GM12878 (cell line): ENCODE data around the gene GRK7. TPM values are rescaled to one million over a fixed set of nuclear protein-coding genes. Genes with fewer than 3 reads are reported as not detected.

ENCODE experiments used
- ATAC-seq: fragments of 200-7000 bp; cut with Tn5 transposase; 3 replicates; pipeline ENCODE4 v1.9.1; 2020; ENCODE audit warnings: mild to moderate bottlenecking, moderate library complexity
- BruUV-seq: library from RNA; stranded (reverse); fragments of 400-500 nt; replicated peaks from 2 replicates; lab custom pipeline; 2021; lab: Mats Ljungman, UMichigan
- CTCF ChIA-PET: fragments of 300-600 bp; sonication (Branson Sonifier 250); formaldehyde crosslinking; extraction: SDS; loops from one replicate; lab custom pipeline; 2021; ENCODE audit warnings: inconsistent platforms; lab: Yijun Ruan, JAX
- POLR2A ChIA-PET: fragments of 350-600 bp; formaldehyde crosslinking; extraction: SDS; loops from one replicate; lab custom pipeline; 2021; ENCODE audit warnings: inconsistent platforms; lab: Charles Lee
- RAD21 ChIA-PET: fragments of 300-600 bp; sonication (Branson Sonifier 250); formaldehyde crosslinking; loops from one replicate; lab custom pipeline; 2023; ENCODE audit warnings: antibody characterized with exemption; ENCODE audit not compliant: unreplicated experiment; lab: Charles Lee
- SMC1A ChIA-PET: fragments of 300-600 bp; sonication (Branson Sonifier 250); formaldehyde crosslinking; loops from one replicate; lab custom pipeline; 2023; ENCODE audit not compliant: unreplicated experiment, uncharacterized antibody; lab: Charles Lee
- DNase-seq: peaks from one replicate; pipeline ENCODE4 v3.0.0-alpha.2; 2011; ENCODE audit warnings: low read depth, low spot score
- FAIRE-seq: peaks from 3 replicates; lab custom pipeline; 2011; peaks lifted over from hg19 to GRCh38; lab: Jason Lieb, UNC
- H2AFZ ChIP-seq: 2 replicates; pipeline ENCODE4 v1.6.0; 2011; ENCODE audit warnings: low read depth, low read length, control low read depth; ENCODE audit not compliant: control insufficient read depth
- H3K27ac ChIP-seq: 2 replicates; pipeline ENCODE4 v1.5.1; 2011; ENCODE audit warnings: control low read depth; ENCODE audit not compliant: control insufficient read depth, insufficient read depth
- H3K27me3 ChIP-seq, 2 experiments: replicated peaks in 1 of 2; 2 replicates each; pipeline versions ENCODE4 v1.6.0 to v1.6.1; 2011; ENCODE audit warnings: low read length in 1 of 2; ENCODE audit not compliant: control insufficient read depth in 2 of 2, insufficient read depth in 2 of 2
- H3K36me3 ChIP-seq, 2 experiments: 2 replicates each; pipeline ENCODE4 v1.5.1; 2011; ENCODE audit warnings: low read length in 1 of 2; ENCODE audit not compliant: control insufficient read depth in 2 of 2, insufficient read depth in 2 of 2
- H3K4me1 ChIP-seq: 2 replicates; pipeline ENCODE4 v1.6.1; 2011; ENCODE audit warnings: mild to moderate bottlenecking, low read length, moderate library complexity, mixed read lengths; ENCODE audit not compliant: control insufficient read depth, insufficient read depth
- H3K4me2 ChIP-seq: 2 replicates; pipeline ENCODE4 v1.6.0; 2011; ENCODE audit warnings: control low read depth; ENCODE audit not compliant: control insufficient read depth, insufficient read depth
- H3K4me3 ChIP-seq: fragments of 200-600 bp; sonication (generic); 2 replicates; pipeline ENCODE4 v1.5.1; 2016
- H3K79me2 ChIP-seq: 2 replicates; pipeline ENCODE4 v1.6.0; 2011; ENCODE audit warnings: low read length; ENCODE audit not compliant: control insufficient read depth, insufficient read depth
- H3K9ac ChIP-seq: 2 replicates; pipeline ENCODE4 v1.8.0; 2011; ENCODE audit warnings: low read length, control low read depth, mixed read lengths; ENCODE audit not compliant: control insufficient read depth, insufficient read depth
- H3K9me3 ChIP-seq: replicated peaks from 3 replicates; pipeline ENCODE4 v1.5.1; 2011; ENCODE audit warnings: mild to moderate bottlenecking, low read length; ENCODE audit not compliant: control insufficient read depth, insufficient read depth
- H4K20me1 ChIP-seq: 2 replicates; pipeline ENCODE4 v1.6.0; 2011; ENCODE audit not compliant: control insufficient read depth, insufficient read depth
- ATF7 ChIP-seq: fragments of 450-650 bp; IDR thresholded peaks from 2 replicates; pipeline ENCODE4 v1.6.1; 2016; ENCODE audit warnings: low read depth, mild to moderate bottlenecking
- BACH1 ChIP-seq: fragments of 450-650 bp; IDR thresholded peaks from 2 replicates; pipeline ENCODE4 v1.6.1; 2017; ENCODE audit warnings: mild to moderate bottlenecking, borderline replicate concordance
- CREB1 ChIP-seq: IDR thresholded peaks from 2 replicates; pipeline ENCODE4 v1.6.1; 2012; ENCODE audit warnings: low read depth, mild to moderate bottlenecking, inconsistent platforms
- JUNB ChIP-seq: IDR thresholded peaks from 2 replicates; pipeline ENCODE4 v1.6.1; 2016; ENCODE audit warnings: antibody characterized with exemption, mild to moderate bottlenecking
- PAX5 ChIP-seq: IDR thresholded peaks from 2 replicates; pipeline ENCODE4 v1.6.1; 2011; ENCODE audit warnings: low read depth, low read length, borderline replicate concordance
- PKNOX1 ChIP-seq: fragments of 450-650 bp; IDR thresholded peaks from 2 replicates; pipeline ENCODE4 v1.6.1; 2016; ENCODE audit warnings: mild to moderate bottlenecking
- RAD51 ChIP-seq: fragments of 450-650 bp; IDR thresholded peaks from 2 replicates; pipeline ENCODE4 v1.6.1; 2016; ENCODE audit warnings: moderate library complexity, mild to moderate bottlenecking, inconsistent platforms
- RB1 ChIP-seq: fragments of 450-650 bp; formaldehyde crosslinking; IDR thresholded peaks from 2 replicates; pipeline ENCODE4 v1.6.1; 2017; ENCODE audit warnings: mild to moderate bottlenecking, borderline replicate concordance
- RBBP5 ChIP-seq: fragments of 200-600 bp; sonication (generic); conservative IDR thresholded peaks from 2 replicates; pipeline ENCODE4 v1.6.1; 2016
- SMC3 ChIP-seq: IDR thresholded peaks from 2 replicates; pipeline ENCODE4 v1.6.1; 2011; ENCODE audit warnings: low read length, improper control_type of control experiment, borderline replicate concordance
- TAF1 ChIP-seq: IDR thresholded peaks from 2 replicates; pipeline ENCODE4 v1.6.1; 2011; ENCODE audit warnings: mild to moderate bottlenecking, low read depth, low read length, borderline replicate concordance
- YY1 ChIP-seq: IDR thresholded peaks from 2 replicates; pipeline ENCODE4 v1.6.1; 2011; ENCODE audit warnings: low read depth, mild to moderate bottlenecking, low read length
- ZNF687 ChIP-seq: fragments of 450-650 bp; IDR thresholded peaks from 2 replicates; pipeline ENCODE4 v1.6.1; 2017; ENCODE audit warnings: mild to moderate bottlenecking, moderate library complexity
- ZSCAN29 ChIP-seq: fragments of 450-650 bp; IDR thresholded peaks from 2 replicates; pipeline ENCODE4 v1.6.1; 2017; ENCODE audit warnings: mild to moderate bottlenecking, moderate library complexity
- WGBS: methylation state at CpG from one replicate; pipeline ENCODE4 v1.1.6; 2016; ENCODE audit warnings: low lambda C conversion rate; ENCODE audit not compliant: insufficient replicate concordance, insufficient coverage; ENCODE audit errors: missing lambda C conversion rate; 5-methylcytosine and 5-hydroxymethylcytosine counted together
- in situ Hi-C: fragments of 300-500 bp; cut with MboI; formaldehyde crosslinking; loops from 9 replicates; pipeline ENCODE4 v1.14.3; 2018; ENCODE audit warnings: mixed read lengths
- intact Hi-C: fragments of 100-400 bp; cut with micrococcal nuclease; formaldehyde crosslinking; loops from one replicate; pipeline ENCODE4 v1.14.2; 2022; ENCODE audit not compliant: unreplicated experiment
- polyA plus RNA-seq, 11 experiments: library from polyadenylated mRNA; depleted of rRNA in 4 of 11; unstranded in 6 of 11; stranded (reverse) in 5 of 11; fragments of >200 nt; fragmentation: Nextera tagmentation in 4 of 11; fragmentation: Illumina TruSeq in 1 of 11; extraction: Ambion mirVana in 4 of 11; extraction: Trizol in 1 of 11; gene quantifications; 1 replicate in 1 of 11; 2 replicates in 10 of 11; pipeline versions ENCODE4 v1.2.1 to v1.2.3, GENCODE V29; 2011 to 2016; ENCODE audit warnings: inconsistent platforms in 2 of 11, missing spikeins in 2 of 11, low read depth in 1 of 11
- total RNA-seq, 4 experiments: library from RNA; depleted of rRNA in 3 of 4; stranded (reverse); fragments of >200 nt in 3 of 4; fragmentation: Illumina TruSeq in 1 of 4; extraction: Trizol in 1 of 4; gene quantifications; 2 replicates each; pipeline versions ENCODE4 v1.2.1 to v1.2.3, GENCODE V29; 2013 to 2021

GRK7 gene
- total and polyA plus RNA-seq, 10 of the 15 experiments (the other 5 are each of a cell fraction or from before 2014, with no cell fraction given), result not detected

GRCh38 chr3:141740349-141740748 lies 22.9 kb upstream of the GRK7 start:
- ChIA-PET POLR2A (interaction anchor here (0.6 to 1.8 kb wide), 7 partner anchors 12 to 834 kb away, joined by 3 to 7 read pairs (median 6); no protein-coding TSS in a partner anchor), CTCF (interaction anchor here (0.7 to 2.6 kb wide), 12 partner anchors 10 to 436 kb away, joined by 3 to 33 read pairs (median 3); no protein-coding TSS in a partner anchor), RAD21 (interaction anchor here (0.5 to 4.1 kb wide), 4 partner anchors 13 to 452 kb away, joined by 3 to 23 read pairs (median 4); partner anchors contain the start of gene ATP1B3), SMC1A (interaction anchor here (0.7 to 1.9 kb wide), 10 partner anchors 10 to 285 kb away, joined by 3 to 8 read pairs (median 4); no protein-coding TSS in a partner anchor)
- Histone ChIP-seq H3K27ac (no peak overlapping the region), H3K4me3 (peak overlapping the region; percentile 91), H2AFZ (no peak overlapping the region), H3K27me3 (no peaks in the 10 kb centered on the region), H3K4me2 (peak overlapping the region; percentile 66), H3K9ac (no peak overlapping the region), H3K9me3 (no peaks in the 10 kb centered on the region), H4K20me1 (no peaks in the 10 kb centered on the region; the same call in 1 of the 2 replicates), H3K4me1 (0 out of 2 replicates have a peak, but pooled peaks cover 5% of the 10 kb centered on the region), H3K79me2 (peaks cover 62% of the 10 kb centered on the region), H3K36me3 (peaks cover 3 to 13% of the 10 kb centered on the region in 2 experiments)
- in situ Hi-C loops, result no loop called here
- DNase-seq, result no peak
- ATAC-seq, result no peak
- no TSS peak for BruUV-seq
- FAIRE-seq, result no peak
- no peak for TF ChIP-seq JUNB
- peak; percentile 50; the same call in 1 of the 2 replicates for TF ChIP-seq RAD51
- intact Hi-C loops, result no loop called here

- in situ Hi-C loops, result no loop called here
- CTCF ChIA-PET, result interaction anchor here (0.9 kb wide), 1 partner anchor 9 kb away, joined by 3 read pairs; no protein-coding TSS in a partner anchor
- TF ChIP-seq PAX5 (no peak), RBBP5 (no peak), BACH1 (no peak), ZNF687 (no peak), PKNOX1 (no peak), CREB1 (no peak), ATF7 (no peak), RB1 (no peak), ZSCAN29 (no peak), TAF1 (no peak), YY1 (no peak), SMC3 (no peak)
Observed at GRCh38 chr3:141743305-141743704, 19.9 kb upstream of the GRK7 start.

More at GRCh38 chr3:141743305-141743704, 19.9 kb upstream of the GRK7 start:
- no TSS peak for BruUV-seq
- Histone ChIP-seq H3K27me3 (no peaks in the 10 kb centered on the region), H3K27ac (no peak overlapping the region), H4K20me1 (peaks cover 2% of the 10 kb centered on the region; the same call in 1 of the 2 replicates), H3K79me2 (peaks cover 59% of the 10 kb centered on the region), H3K4me3 (no peak overlapping the region), H3K36me3 (peaks cover 4 to 27% of the 10 kb centered on the region in 2 experiments), H3K9me3 (no peaks in the 10 kb centered on the region), H3K4me1 (0 out of 2 replicates have a peak, but pooled peaks cover 3% of the 10 kb centered on the region), H3K9ac (no peak overlapping the region), H3K4me2 (0 out of 2 replicates have a peak overlapping the region, but pooled peaks have one; percentile 12), H2AFZ (no peak overlapping the region)
- FAIRE-seq (no peak), ATAC-seq (no peak), DNase-seq (no peak)
- 100% methylated on average over 1 of the region's 1 CpG for WGBS
- intact Hi-C loops, result no loop called here
- RAD21 ChIA-PET, result no interaction called here
- SMC1A ChIA-PET, result interaction anchor here (0.7 kb wide), 1 partner anchor 290 kb away, joined by 3 read pairs; no protein-coding TSS in a partner anchor
- POLR2A ChIA-PET, result no interaction called here
